ENCODE data around the gene GRAMD1C. TPM values are rescaled to one million over a fixed set of nuclear protein-coding genes. Genes with fewer than 3 reads are reported as not detected.

Gene GRAMD1C
- total RNA-seq, 2 donors from 2014 or later: 1.5 to 10.7 TPM

GRCh38 chr3:113852506-113852905 lies 13.9 kb downstream of the GRAMD1C start:
- ATAC-seq (ENCODE audit: insufficient number of reproducible peaks, low FRiP score, low read depth): no peak
- H3K36me3 ChIP-seq: no peaks in the 10 kb centered on the region
- TF ChIP-seq CTCF (IDR thresholded peaks at IDR 0.05): no peak
- no peak overlapping the region for H3K4me3 ChIP-seq
- no peaks in the 10 kb centered on the region for H3K27me3 ChIP-seq (replicated peaks; ENCODE audit: insufficient read depth)
- no peaks in the 10 kb centered on the region for H3K9me3 ChIP-seq
- DNase-seq (ENCODE audit: low spot score): no peak
- H3K27ac ChIP-seq: no peak overlapping the region
- no peaks in the 10 kb centered on the region for H3K4me1 ChIP-seq (ENCODE audit: control insufficient read depth in 1 of 2, low read depth in 2 of 2)

- Histone ChIP-seq H3K36me3 (no peaks in the 10 kb centered on the region), H3K27me3 (replicated peaks; ENCODE audit: insufficient read depth) (no peaks in the 10 kb centered on the region), H3K27ac (no peak overlapping the region), H3K4me3 (no peak overlapping the region), H3K4me1 (ENCODE audit: control insufficient read depth in 1 of 2, low read depth in 2 of 2) (no peaks in the 10 kb centered on the region), H3K9me3 (no peaks in the 10 kb centered on the region)
- DNase-seq (ENCODE audit: low spot score): no peak
- no peak for ATAC-seq (ENCODE audit: insufficient number of reproducible peaks, low FRiP score, low read depth)
- no peak for TF ChIP-seq CTCF (IDR thresholded peaks at IDR 0.05)
Observed at GRCh38 chr3:113867506-113867905, 28.9 kb downstream of the GRAMD1C start.

- ATAC-seq (ENCODE audit: insufficient number of reproducible peaks, low FRiP score, low read depth): no peak
- no peaks in the 10 kb centered on the region for H3K4me1 ChIP-seq (ENCODE audit: control insufficient read depth in 1 of 2, low read depth in 2 of 2)
Observed at GRCh38 chr3:113873293-113873692, 34.7 kb downstream of the GRAMD1C start.

GRCh38 chr3:113873814-113874526 lies 35.4 kb downstream of the GRAMD1C start:
- Histone ChIP-seq H3K9me3 (no peaks in the 10 kb centered on the region), H3K4me3 (no peak overlapping the region), H3K27me3 (replicated peaks; ENCODE audit: insufficient read depth) (no peaks in the 10 kb centered on the region), H3K4me1 (ENCODE audit: control insufficient read depth in 1 of 2, low read depth in 2 of 2) (no peaks in the 10 kb centered on the region), H3K27ac (no peak overlapping the region), H3K36me3 (no peaks in the 10 kb centered on the region)
- DNase-seq (ENCODE audit: low spot score) (no peak), ATAC-seq (ENCODE audit: insufficient number of reproducible peaks, low FRiP score, low read depth) (no peak)
- no peak for TF ChIP-seq CTCF (IDR thresholded peaks at IDR 0.05)

More at GRCh38 chr3:113873293-113873692, 34.7 kb downstream of the GRAMD1C start:
- Histone ChIP-seq H3K27me3 (replicated peaks; ENCODE audit: insufficient read depth) (no peaks in the 10 kb centered on the region), H3K9me3 (no peaks in the 10 kb centered on the region), H3K36me3 (no peaks in the 10 kb centered on the region), H3K27ac (no peak overlapping the region), H3K4me3 (no peak overlapping the region)
- DNase-seq (ENCODE audit: low spot score): no peak
- no peak for TF ChIP-seq CTCF (IDR thresholded peaks at IDR 0.05)

GRCh38 chr3:113878403-113878802 lies 39.8 kb downstream of the GRAMD1C start:
- Histone ChIP-seq H3K27ac (no peak overlapping the region), H3K9me3 (no peaks in the 10 kb centered on the region), H3K4me3 (no peak overlapping the region), H3K36me3 (no peaks in the 10 kb centered on the region), H3K4me1 (ENCODE audit: control insufficient read depth in 1 of 2, low read depth in 2 of 2) (no peaks in the 10 kb centered on the region), H3K27me3 (replicated peaks; ENCODE audit: insufficient read depth) (no peaks in the 10 kb centered on the region)
- no peak for DNase-seq (ENCODE audit: low spot score)
- TF ChIP-seq CTCF (IDR thresholded peaks at IDR 0.05): no peak
- ATAC-seq (ENCODE audit: insufficient number of reproducible peaks, low FRiP score, low read depth): no peak

Data from thoracic aorta (tissue), 2 donors.